GM19099 (cell line): ENCODE data around the gene MX2.

Source experiments
- POLR2A ChIP-seq: IDR thresholded peaks from 3 replicates; pipeline ENCODE4 v1.6.1; 2011; ENCODE audit warnings: low read depth; ENCODE audit not compliant: insufficient read length; ENCODE audit errors: extremely low read depth

Gene MX2

DNA sequence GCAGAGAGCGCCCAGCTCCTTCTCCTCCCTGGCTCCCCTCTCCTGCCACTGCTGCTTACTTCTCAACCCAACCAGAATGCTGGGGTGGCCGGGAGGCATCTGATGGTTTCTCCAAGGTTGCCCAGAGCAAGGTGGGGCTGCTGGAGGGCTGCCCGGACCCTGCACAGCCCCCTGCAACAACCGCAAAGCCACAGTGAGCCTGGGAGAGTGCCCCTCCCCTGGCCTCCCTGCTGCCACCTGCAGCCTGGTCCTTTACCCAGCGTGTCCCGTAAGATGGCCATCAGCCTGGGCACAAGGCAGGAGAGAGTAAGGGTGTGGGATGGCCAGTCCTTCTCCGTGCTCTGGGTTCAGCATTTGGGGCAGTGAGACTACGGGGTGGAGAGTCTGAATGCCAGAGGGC is 17.0 kb downstream of the MX2 start:
- TF ChIP-seq POLR2A = no peak

DNA sequence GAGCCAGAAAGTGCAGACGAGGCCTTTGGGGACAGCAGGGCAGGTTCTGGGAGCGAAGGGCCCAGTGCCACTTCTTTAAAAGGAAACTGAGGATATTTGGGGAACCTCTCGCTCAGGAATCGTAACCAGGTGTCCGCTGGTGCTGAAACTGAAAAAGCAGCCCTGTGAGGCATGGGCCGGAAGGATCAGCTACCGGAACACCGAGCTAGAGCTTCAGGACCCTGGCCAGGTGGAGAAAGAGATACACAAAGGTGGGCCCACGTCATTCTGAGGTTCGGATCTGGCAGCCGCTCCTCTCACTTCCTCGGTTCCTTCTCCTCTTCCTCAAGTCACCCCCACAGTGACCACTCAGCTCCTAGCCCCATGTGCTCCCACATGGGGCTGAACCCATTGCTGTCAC is 18.1 kb downstream of the MX2 start:
- TF ChIP-seq POLR2A = no peak

DNA sequence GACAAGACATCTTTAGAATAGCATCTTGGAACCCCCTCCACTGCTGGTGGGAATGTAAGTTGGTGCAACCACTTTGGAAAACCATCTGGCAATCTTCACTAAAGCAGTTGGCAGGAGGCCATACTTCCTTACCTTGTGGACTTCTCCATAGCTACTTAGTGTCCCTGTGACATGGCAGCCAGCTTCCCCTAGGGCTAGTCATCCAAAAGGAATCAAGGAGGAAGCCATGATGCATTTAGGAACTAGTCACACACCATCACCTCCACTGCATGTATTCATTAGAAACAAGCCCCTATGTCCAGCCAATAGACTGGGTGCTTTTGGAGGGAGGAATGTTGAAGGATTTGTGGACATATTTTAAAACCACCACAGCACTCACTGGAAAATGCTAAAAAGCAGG is 19.9 kb downstream of the MX2 start:
- TF ChIP-seq POLR2A = no peak

DNA sequence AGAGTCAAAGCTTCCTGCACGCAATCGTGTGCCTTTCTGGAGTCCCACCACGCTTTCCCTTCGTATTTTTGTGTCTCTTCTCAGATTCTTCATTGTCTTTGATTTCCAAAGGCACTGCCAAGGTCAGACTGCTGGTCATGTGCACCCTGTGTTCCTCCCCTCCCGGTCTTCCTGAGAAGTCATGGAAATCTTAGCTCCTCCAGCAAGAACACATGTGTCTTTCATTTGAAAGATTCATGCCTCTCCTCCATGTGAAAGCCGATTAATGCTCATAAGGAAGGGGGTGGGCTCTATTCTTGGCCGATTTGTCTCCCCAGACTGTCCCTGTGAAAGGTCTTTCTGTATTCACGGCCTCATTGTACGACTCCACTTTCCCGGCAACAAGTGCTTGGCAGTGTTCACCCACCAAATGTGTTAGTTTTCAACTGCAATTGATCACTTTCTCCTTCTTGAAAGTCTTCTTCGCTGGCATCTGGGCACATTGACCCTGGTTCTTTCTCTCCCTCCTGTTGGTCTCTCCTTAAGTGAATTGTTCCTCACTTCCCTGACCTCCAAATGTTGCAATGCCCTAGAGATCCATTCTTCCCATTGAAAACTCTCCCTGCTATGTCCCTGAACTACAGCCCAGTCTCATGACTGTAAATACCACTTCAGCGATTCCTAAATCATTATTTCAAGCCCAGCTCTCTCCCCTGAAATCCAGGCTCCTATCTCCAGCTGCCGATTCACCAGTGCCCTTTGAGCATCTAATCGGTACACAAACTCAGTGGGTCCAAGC is 25.4 kb downstream of the MX2 start:
- no peak for TF ChIP-seq POLR2A

DNA sequence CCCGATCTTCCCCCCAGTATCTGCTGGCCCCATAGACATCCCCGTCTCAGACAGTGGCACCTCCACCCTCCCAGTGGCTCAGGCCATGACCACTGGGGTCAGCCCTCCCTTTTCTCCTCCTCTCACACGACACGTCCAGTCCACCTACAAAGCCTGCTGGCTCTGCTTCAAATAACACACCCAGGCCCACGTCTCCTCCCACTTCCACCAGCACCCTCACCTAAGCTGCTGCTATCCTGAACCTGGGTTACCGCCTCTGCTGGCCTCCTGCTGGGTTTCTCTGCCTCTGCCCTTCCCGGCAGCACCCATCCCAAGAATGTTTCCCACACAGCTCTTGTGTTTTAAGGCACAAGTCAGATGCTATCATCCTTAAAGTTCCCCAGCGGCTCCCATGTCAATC is 26.0 kb downstream of the MX2 start:
- no peak for TF ChIP-seq POLR2A

DNA sequence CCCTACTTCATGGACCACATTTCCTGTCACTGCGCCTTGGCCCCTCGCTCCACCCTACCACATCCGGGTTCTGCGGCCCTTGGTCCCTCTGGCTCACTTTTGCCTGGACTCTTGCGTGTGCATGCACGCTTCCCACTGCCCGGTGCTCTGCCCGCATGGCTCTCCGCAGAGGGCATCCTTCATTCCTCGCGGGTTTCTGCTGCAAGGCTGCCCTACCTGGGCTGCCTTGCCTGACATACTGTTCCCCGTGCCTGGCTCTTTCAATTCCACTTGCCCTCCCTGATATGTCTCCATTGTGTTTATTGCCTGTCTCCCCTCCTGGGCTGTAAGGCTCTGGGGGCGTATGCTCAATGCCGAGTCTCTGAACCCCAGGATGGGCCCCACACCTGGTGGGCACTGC is 26.4 kb downstream of the MX2 start:
- TF ChIP-seq POLR2A = no peak

DNA sequence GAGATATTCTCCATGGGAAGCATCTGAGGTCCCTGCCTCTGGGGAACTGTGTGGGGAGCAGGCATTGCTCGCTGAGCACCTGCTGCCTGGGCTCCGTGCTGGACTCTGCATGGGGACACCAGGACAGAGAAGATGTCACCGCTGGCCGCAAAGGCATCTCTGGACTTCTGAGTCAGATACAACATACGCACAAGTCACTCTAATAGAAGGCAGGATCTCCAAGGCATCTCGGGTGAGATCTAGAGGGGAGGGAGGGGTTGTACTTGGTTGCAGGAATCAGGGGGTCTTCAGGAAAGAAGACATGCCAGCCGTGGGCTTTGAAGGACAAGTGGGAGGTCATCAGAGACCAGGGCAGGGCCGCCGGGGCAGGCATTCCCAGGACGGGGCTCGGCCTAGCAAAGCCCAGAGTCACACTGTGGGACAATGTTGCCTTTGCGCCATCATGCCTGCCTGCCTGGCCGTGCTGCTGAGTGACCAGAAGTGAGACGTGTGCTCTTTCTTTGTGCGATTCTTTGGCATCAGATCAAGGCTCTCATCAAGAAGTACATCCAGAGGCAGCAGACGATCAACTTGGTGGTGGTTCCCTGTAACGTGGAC is 28.3 kb downstream of the MX2 start:
- no peak for TF ChIP-seq POLR2A

DNA sequence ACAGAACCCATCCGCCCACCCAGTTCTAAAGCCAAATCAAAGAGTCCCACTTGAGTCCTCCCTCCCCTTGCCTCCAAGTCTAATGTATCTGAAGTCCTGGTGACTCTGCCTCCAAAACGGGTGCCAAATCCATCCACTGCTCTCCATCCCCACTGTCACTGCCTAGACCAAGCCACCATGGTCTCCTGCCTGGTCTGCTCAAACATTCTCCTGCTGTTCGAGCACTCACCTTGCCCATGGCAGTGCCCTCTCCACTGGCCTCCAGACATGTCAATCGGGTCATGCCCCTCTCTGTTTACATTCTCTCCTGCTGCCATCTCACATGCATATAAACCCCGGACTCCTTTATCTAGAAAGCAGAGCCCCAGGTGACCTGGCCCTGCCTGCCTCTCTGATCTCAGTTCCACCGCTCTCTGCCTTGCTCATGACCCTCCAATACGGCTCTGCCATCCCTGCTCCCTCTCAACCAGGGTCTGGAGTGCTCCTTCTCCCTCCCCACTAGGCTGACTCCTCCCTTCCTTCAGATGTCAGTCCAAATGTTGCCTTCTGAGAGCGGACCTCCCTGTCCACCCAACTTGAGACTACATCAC is 32.1 kb downstream of the MX2 start:
- no peak for TF ChIP-seq POLR2A

DNA sequence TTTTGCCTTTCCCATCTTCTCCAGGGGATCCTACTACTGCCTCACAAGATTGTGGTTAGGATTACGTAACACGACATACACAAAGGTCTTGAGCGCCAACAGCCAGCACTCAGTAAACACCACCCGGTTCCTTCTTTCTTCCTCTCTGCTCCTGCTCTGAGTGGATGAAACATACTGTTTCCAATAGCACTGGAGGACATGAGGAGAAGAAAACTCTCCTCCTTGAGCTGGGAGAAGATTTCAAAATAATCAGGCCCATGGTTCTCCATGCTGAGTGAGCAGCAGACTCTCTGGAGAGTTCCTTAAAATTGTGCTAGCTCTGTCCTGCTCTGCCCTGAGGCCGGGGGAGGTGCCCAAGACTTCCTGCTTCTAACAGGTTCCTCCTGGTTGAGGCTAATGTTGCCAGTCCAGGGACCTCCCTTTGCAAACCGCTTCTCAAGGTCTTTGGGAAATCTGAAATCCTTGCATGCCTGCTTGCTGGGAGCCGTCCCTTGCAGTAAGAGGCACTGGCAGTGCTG is 34.8 kb downstream of the MX2 start:
- TF ChIP-seq POLR2A = no peak

DNA sequence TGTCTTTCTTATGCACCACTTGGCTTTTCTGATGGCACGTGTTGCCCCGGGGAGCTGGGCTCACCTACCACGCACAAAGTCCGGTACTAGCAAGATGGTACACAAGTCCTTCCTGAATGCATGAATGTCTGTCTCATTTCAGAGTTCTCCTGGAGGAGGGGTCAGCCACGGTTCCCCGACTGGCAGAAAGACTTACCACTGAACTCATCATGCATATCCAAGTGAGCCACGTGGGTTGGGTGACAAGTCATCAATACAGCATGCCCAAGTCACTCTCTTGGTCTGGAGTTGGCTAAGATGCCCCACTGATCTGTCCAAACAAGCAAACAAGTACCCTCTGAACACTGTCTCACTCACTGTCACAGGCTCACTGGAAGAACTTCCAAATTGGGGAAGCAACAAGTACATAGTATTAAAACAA is 35.7 kb downstream of the MX2 start:
- TF ChIP-seq POLR2A = no peak

DNA sequence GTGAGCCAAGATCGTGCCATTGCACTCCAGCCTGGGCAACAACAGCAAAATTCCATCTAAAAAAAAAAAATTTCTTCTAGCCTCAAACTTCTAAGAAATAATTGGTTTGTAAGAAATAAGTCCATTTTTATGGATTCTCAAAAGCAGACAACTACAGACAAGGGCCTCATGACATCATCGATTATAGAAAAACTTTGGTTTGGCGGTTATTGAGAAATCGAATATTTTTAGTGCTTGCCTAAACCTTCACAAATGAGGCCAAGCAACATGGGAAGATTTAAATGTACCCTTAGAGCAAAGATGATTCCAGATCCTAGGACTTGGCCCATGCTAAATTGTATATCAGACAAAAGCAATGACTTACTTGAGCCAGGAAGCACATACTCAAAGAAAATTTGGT is 36.4 kb downstream of the MX2 start:
- no peak for TF ChIP-seq POLR2A

DNA sequence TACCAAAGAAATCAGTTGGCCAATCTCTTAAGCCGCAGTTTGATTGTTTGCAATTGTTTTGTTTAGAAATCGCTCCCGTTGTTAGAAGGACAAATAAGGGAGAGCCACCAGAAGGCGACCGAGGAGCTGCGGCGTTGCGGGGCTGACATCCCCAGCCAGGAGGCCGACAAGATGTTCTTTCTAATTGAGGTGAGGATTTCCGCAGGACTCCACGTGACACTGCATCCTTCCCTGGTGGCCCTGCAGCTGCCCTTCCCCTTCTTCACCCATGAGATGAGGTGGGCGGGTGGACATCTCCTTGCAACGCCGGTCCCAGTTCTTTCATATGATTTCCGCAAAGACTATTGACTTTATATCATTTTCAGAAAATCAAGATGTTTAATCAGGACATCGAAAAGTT is 37.0 kb downstream of the MX2 start:
- TF ChIP-seq POLR2A = no peak

DNA sequence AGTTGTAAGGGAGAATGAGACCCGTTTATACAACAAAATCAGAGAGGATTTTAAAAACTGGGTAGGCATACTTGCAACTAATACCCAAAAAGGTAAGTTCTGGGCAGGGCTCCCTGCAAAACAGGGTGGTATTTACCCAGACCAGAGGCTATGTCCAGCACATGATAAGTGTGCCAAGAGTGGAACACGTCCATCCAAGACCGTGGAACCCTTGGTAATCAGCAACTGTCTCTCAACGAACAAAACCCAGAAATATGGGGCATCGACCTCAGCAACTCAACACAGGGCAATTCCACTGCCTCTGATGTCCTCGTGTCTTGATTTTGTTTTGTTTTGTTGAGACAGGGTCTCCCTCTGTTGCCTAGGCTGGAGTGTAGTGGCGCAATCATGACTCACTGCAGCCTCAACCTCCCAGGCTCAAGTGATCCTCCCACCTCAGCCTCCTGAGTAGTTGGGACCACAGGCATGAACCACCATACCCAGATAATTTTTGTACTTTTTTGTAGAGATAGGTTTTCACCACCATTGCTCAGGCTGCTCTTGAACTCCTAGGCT is 37.5 kb downstream of the MX2 start:
- TF ChIP-seq POLR2A = no peak

DNA sequence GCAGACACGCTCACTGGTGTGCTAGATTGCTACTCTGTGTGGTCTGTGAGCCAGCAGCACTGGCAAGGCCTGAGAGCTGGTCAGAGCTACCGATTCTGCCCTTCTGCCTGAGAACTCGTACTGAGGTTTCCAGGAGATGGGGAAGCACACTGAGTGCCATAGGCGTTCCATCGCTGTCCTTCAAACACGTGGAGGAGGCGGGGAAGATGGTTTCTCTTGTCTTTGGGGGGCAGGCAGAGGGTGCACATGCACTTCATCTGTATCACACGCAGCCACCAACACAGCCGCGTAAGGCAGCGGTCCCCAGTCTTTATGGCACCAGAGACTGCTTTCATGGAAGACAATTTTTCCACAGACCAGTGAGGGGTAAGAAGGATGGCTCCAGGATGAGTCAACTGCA is 40.4 kb downstream of the MX2 start:
- no peak for TF ChIP-seq POLR2A

DNA sequence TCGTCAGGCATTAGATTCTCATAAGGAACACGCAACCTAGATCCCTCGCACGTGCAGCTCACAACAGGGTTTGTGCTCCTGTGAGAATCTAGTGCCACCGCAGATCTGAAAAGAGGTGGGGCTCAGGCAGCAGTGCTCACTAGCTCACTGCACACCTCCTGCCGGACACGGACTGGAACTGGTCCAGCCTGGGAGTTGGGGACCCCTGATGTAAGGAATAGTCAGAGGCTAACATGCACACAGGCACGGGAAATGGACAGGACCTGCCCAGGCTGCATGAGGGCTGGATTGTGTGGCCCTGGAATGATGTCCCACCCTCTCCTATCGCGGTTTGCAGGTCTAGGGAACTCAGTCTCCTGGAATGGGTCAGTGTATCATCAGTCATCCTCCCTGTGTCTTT is 41.0 kb downstream of the MX2 start:
- TF ChIP-seq POLR2A = no peak

DNA sequence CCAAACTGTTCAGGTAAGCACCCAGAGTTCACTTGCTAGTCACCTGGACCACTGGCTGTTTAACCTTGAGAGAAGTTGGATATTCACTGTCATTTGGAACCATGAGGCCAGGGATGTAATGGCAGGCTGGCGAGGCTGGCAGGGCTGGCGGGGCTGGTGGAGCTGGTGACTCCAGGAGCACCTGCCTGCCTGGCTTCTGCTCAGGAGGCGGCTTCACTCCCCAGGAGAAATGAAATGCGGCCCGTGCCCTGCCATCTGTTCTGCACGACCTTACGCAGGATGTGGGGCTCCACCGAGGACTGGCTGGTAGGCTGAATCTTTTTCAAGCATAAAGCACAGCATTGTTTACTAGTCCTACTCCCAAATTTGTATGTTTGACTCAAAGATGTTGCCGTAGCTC is 41.5 kb downstream of the MX2 start:
- TF ChIP-seq POLR2A = no peak
